ENCODE measurements around the gene MACROD2.
"Not testable (repeated sequence)": the region's sequence is repeated elsewhere in the genome, so short reads cannot be mapped to it uniquely, and the experiment has no call there.

Gene MACROD2

GRCh38 chr20:13995086-13995665 lies at the start of gene MACROD2:
Gene MACROD2 (plus strand): TSS chr20:13995516.
- peak; percentile 98 for DNase-seq (ENCODE audit: low spot score)

- DNase-seq (ENCODE audit: low spot score): no peak
These were observed 47.6 kb upstream of the MACROD2 start for GRCh38 chr20:13947719-13948118.

- no peak for DNase-seq (ENCODE audit: low spot score)
These were observed 42.1 kb upstream of the MACROD2 start for GRCh38 chr20:13953227-13953626.

- no peak for DNase-seq (ENCODE audit: low spot score)
These were observed 35.2 kb upstream of the MACROD2 start for GRCh38 chr20:13960119-13960518.

- peak; percentile 20 for DNase-seq (ENCODE audit: low spot score)
These were observed 34.8 kb upstream of the MACROD2 start for GRCh38 chr20:13960525-13960924.

GRCh38 chr20:13984211-13984610 lies 11.1 kb upstream of the MACROD2 start:
- no peak for DNase-seq (ENCODE audit: low spot score)

- no peak for DNase-seq (ENCODE audit: low spot score)
These were observed 4.9 kb upstream of the MACROD2 start, which contains the start of gene SEL1L2 for GRCh38 chr20:13990465-13990864. Gene SEL1L2 (minus strand): TSS chr20:13990614. CDS start chr20:13990534, 80 bp downstream.

GRCh38 chr20:13991311-13991710 lies 4.0 kb upstream of the MACROD2 start:
- no peak for DNase-seq (ENCODE audit: low spot score)

GRCh38 chr20:13991955-13992354 lies 3.4 kb upstream of the MACROD2 start:
- DNase-seq (ENCODE audit: low spot score): not testable (repeated sequence)

- DNase-seq (ENCODE audit: low spot score): no peak
These were observed 525 bp downstream of the MACROD2 start for GRCh38 chr20:13995841-13996240.

GRCh38 chr20:13996265-13996664 lies 949 bp downstream of the MACROD2 start:
- DNase-seq (ENCODE audit: low spot score): peak; percentile 13

- DNase-seq (ENCODE audit: low spot score): no peak
These were observed 5.6 kb downstream of the MACROD2 start for GRCh38 chr20:14000917-14001316.

GRCh38 chr20:14005996-14006395 lies 10.7 kb downstream of the MACROD2 start:
- DNase-seq (ENCODE audit: low spot score): no peak

GRCh38 chr20:14009208-14009607 lies 13.9 kb downstream of the MACROD2 start:
- no peak for DNase-seq (ENCODE audit: low spot score)

GRCh38 chr20:14012671-14013070 lies 17.4 kb downstream of the MACROD2 start:
- DNase-seq (ENCODE audit: low spot score): no peak

GRCh38 chr20:14030991-14031390 lies 35.7 kb downstream of the MACROD2 start:
- DNase-seq (ENCODE audit: low spot score): no peak

GRCh38 chr20:14033310-14033709 lies 38.0 kb downstream of the MACROD2 start:
- DNase-seq (ENCODE audit: low spot score): no peak

GRCh38 chr20:14036567-14036966 lies 41.3 kb downstream of the MACROD2 start:
- DNase-seq (ENCODE audit: low spot score): no peak

- not testable (repeated sequence) for DNase-seq (ENCODE audit: low spot score)
These were observed 49.5 kb downstream of the MACROD2 start for GRCh38 chr20:14044712-14045276.

- DNase-seq (ENCODE audit: low spot score): no peak
These were observed 51.2 kb downstream of the MACROD2 start for GRCh38 chr20:14046534-14046933.

GRCh38 chr20:14049111-14049510 lies 53.8 kb downstream of the MACROD2 start:
- DNase-seq (ENCODE audit: low spot score): no peak

- DNase-seq (ENCODE audit: low spot score): no peak
These were observed 56.1 kb downstream of the MACROD2 start for GRCh38 chr20:14051454-14051853.

- DNase-seq (ENCODE audit: low spot score): peak; percentile 48
These were observed 59.9 kb downstream of the MACROD2 start for GRCh38 chr20:14055127-14055742.

GRCh38 chr20:14062171-14062570 lies 66.9 kb downstream of the MACROD2 start:
- peak; percentile 81 for DNase-seq (ENCODE audit: low spot score)
